Lower leg skin (tissue), 4 donors: Measurements from ENCODE around the gene ERC1. TPM values are rescaled to one million over a fixed set of nuclear protein-coding genes. Genes with fewer than 3 reads are reported as not detected.
"Not testable (repeated sequence)": the region's sequence is repeated elsewhere in the genome, so short reads cannot be mapped to it uniquely, and the experiment has no call there.

ENCODE experiments used
- DNase-seq, 2 donors: peaks; one replicate each; pipeline ENCODE4 v3.0.0-alpha.2; 2019; ENCODE audit warnings: low spot score in 2 of 2
- H3K4me3 ChIP-seq: fragments of 200-600 bp; sonication (generic); 2 replicates; pipeline ENCODE4 v1.5.1; 2017; ENCODE audit warnings: mild to moderate bottlenecking, low read depth; ENCODE audit not compliant: poor library complexity, severe bottlenecking
- CTCF ChIP-seq, 3 donors: fragments of 450-650 bp; IDR thresholded peaks; one replicate each; pipeline ENCODE4 v1.5.1; 2016; ENCODE audit warnings: antibody characterized with exemption in 3 of 3, mild to moderate bottlenecking in 3 of 3, moderate library complexity in 2 of 3
- POLR2A ChIP-seq, 2 donors: fragments of 450-650 bp; IDR thresholded peaks; one replicate each; pipeline ENCODE4 v1.6.1; 2016 to 2017; ENCODE audit warnings: antibody characterized with exemption in 2 of 2, mild to moderate bottlenecking in 1 of 2, moderate library complexity in 1 of 2
- WGBS, 2 donors: methylation state at CpG; one replicate each; pipeline ENCODE4 v1.1.5; 2018; 5-methylcytosine and 5-hydroxymethylcytosine counted together
- intact Hi-C: fragments of 100-400 bp; cut with DNase I; formaldehyde crosslinking; loops from one replicate; pipeline ENCODE4 v1.15.0; 2023; ENCODE audit warnings: low total_unique reads
- total RNA-seq, 4 donors: library from RNA; depleted of rRNA; stranded (reverse); fragments of >200 nt; gene quantifications; one replicate each; pipeline ENCODE4 v1.1.0, GENCODE V29; 2016

ERC1 gene
- total RNA-seq, 4 donors from 2014 or later, result 22.1 to 42.7 (median 29.7) TPM

DNA sequence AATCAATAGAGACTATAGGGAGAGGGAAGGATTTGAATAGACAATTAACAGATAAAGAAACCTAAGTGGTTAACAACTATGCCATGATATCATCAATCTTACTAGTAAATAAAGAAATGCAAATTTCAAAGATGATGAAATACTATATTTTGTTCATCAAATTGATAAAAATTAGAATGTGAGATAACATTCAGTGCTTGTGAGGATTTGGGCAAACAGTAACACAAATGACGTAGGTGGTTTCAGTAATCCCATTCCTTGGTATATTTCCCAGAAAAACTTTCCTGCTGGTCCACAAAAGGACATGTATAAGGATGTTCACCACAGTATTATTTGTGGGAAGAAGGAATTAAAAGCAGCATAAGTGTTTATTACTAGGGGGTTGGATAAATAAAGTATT lies 136.0 kb downstream of the ERC1 start:
- TF ChIP-seq POLR2A (IDR thresholded peaks at IDR 0.05) (no peak), CTCF (IDR thresholded peaks at IDR 0.05) (no peak)
- 89 to 100% methylated on average over 1 of the region's 1 CpG for WGBS, 2 donors
- DNase-seq, result no peak
- H3K4me3 ChIP-seq, result no peak overlapping the region
- intact Hi-C loops, result no loop called here

DNA sequence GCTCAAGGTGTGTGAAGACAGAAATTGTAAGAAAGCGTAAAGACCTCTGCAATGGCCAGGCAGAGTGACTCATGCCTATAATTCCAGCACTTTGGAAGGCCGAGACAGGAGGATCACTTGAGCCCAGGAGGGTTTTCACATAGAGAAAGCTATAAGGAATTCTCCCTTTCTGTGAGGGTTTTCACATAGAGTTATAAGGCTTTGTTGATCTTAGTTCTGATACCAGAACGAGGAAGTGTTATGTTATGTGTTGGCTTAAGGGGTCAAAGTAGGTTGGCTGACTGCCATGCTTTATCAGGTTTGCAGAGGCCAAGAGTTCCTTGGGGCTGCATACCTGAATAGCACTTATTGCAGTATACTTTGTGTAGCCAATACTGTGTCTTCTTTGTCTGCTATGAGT lies 139.1 kb downstream of the ERC1 start:
- intact Hi-C loops, result no loop called here
- TF ChIP-seq POLR2A (IDR thresholded peaks at IDR 0.05) (no peak), CTCF (IDR thresholded peaks at IDR 0.05) (no peak)
- WGBS, 2 donors, result 68 to 76% methylated on average over 3 of the region's 3 CpGs
- no peak for DNase-seq
- no peak overlapping the region for H3K4me3 ChIP-seq

DNA sequence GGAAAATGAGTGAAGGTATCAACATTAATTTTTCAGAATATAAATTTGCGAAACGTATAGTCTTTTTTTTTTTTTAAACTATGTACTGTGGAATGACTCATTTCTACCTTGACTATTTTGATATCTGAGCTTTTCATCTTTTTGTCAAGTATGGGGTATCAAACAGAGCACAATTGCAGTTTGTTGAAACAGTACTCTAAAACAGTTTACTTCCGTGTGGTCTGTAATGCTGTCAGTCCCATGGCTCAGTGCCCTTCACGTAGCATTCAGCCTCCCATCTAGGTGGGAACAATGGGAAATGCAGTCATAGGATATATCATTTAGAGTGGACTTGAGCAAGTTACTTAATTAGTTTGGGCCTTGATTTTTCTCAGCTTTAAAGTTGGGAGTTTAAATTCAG lies 139.5 kb downstream of the ERC1 start:
- no peak for DNase-seq
- intact Hi-C loops, result no loop called here
- TF ChIP-seq POLR2A (IDR thresholded peaks at IDR 0.05), result no peak
- no peak for TF ChIP-seq CTCF (IDR thresholded peaks at IDR 0.05)
- H3K4me3 ChIP-seq, result no peak overlapping the region
- WGBS, 2 donors, result 87 to 89% methylated on average over 4 of the region's 4 CpGs

DNA sequence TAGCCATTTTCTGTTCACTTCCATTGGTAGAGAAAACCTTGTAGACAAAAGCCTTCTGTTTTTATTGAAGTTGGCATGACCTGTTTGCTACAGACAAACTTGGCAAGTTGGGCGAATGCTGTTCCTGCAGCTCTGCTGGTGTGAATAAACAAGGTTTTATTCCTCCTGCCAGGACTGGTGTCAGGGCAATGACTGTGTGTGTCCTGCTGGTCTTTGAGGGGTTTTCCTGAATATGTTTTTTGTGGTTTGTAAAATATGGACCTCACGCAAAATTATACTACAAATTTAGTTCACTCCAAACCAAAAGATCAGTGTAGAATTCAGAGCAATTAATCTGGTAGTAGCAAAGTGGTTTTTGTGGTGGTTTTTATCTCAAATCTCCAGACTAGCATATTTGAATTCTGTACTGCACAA lies 140.8 kb downstream of the ERC1 start:
- WGBS, 2 donors, result 38 to 42% methylated on average over 2 of the region's 2 CpGs
- no peak for DNase-seq
- H3K4me3 ChIP-seq, result no peak overlapping the region
- TF ChIP-seq POLR2A (IDR thresholded peaks at IDR 0.05) (no peak), CTCF (IDR thresholded peaks at IDR 0.05) (no peak)
- intact Hi-C loops, result no loop called here

DNA sequence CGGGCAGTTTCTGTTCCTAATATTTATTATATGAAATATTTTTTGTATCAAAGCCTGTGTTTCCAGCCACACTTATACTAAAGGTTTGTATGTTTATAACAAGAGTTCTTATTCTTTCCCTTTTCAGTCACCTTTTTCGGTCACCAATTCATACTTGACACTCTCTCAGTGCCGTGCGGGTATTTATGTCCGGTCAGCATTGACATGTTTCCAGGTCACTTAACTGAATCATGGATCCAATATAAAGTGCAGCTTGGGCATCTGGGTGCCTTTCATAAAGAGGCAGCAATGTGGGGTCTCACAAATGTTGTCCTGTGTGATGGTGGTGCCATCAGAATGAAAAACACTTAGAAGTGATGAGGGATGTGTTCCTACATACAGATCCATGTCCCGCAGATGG lies 141.3 kb downstream of the ERC1 start:
- WGBS, 2 donors, result 70 to 76% methylated on average over 6 of the region's 6 CpGs
- intact Hi-C loops, result no loop called here
- no peak overlapping the region for H3K4me3 ChIP-seq
- TF ChIP-seq POLR2A (IDR thresholded peaks at IDR 0.05) (no peak), CTCF (IDR thresholded peaks at IDR 0.05) (no peak)
- DNase-seq, result no peak

DNA sequence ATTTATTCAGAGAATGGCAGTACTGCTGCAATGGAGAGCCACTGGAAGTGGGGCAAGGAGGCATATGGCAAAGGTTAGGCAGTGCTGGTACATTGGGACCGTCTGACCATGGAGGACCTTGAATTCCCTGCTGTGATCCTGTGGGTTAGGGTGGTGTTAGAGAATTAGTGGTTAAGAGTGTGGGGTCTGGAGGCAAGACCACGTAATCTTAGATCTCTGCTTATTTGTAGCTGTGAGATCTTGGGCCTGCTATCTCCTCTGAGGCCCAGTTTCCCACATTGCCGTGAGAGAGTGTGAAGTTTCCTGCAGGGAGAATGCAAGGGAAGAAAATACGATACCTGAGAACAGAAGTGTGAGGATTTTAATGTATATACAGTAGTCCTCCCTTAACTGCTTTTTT lies 147.7 kb downstream of the ERC1 start:
- DNase-seq, result no peak
- intact Hi-C loops, result no loop called here
- no peak overlapping the region for H3K4me3 ChIP-seq
- no peak for TF ChIP-seq POLR2A (IDR thresholded peaks at IDR 0.05)
- TF ChIP-seq CTCF (IDR thresholded peaks at IDR 0.05), result no peak
- WGBS, 2 donors, result 96 to 98% methylated on average over 4 of the region's 4 CpGs

DNA sequence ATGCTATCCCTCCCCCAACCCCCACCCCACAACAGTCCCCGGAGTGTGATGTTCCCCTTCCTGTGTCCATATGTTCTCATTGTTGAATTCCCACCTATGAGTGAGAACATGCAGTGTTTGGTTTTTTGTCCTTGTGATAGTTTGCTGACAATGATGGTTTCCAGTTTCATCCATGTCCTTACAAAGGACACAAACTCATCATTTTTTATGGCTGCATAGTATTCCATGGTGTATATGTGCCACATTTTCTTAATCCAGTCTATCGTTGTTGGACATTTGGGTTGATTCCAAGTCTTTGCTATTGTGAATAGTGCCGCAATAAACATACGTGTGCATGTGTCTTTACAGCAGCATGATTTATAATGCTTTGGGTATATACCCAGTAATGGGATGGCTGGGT lies 155.7 kb downstream of the ERC1 start:
- DNase-seq, H3K4me3 ChIP-seq, intact Hi-C loops: not testable (repeated sequence)
- 98 to 100% methylated on average over 4 of the region's 4 CpGs for WGBS, 2 donors
